PC-9 (cell line): Measurements from ENCODE around the gene CTDSP1.

Source experiments
- CTCF ChIP-seq: fragments of 200-600 bp; sonication (generic); conservative IDR thresholded peaks from 2 replicates; pipeline ENCODE4 v1.6.1; 2017; ENCODE audit warnings: mixed run types, antibody characterized with exemption, mild to moderate bottlenecking, moderate library complexity
- EZH2 ChIP-seq: fragments of 200-600 bp; sonication (generic); IDR thresholded peaks from 2 replicates; pipeline ENCODE4 v1.8.0; 2017; ENCODE audit warnings: antibody characterized with exemption, low read depth

GRCh38 chr2:218401890-218402289 lies 2.2 kb downstream of the CTDSP1 start:
- no peak for TF ChIP-seq CTCF
- TF ChIP-seq EZH2 = no peak
